Right lobe of liver (tissue), 4 donors: ENCODE measurements around the gene RRM1.

ENCODE experiments used
- CTCF ChIP-seq, 4 donors: fragments of 200-600 bp in 3 of 4; fragments of 450-650 bp in 1 of 4; IDR thresholded peaks; one replicate each; pipeline versions ENCODE4 v1.5.1 to v1.8.0; 2016 to 2022; ENCODE audit warnings: antibody characterized with exemption in 4 of 4, mild to moderate bottlenecking in 2 of 4
- POLR2A ChIP-seq: fragments of 450-650 bp; IDR thresholded peaks from one replicate; pipeline ENCODE4 v1.6.1; 2017; ENCODE audit warnings: antibody characterized with exemption, mild to moderate bottlenecking
- donor health status: DM: no; HTN: no; CAD: no.
- donor health status: DM: no; HTN: no; CAD: no.
- donor health status: DM: no; HTN: yes; CAD: no.

GRCh38 chr11:4161305-4161704 lies 66.7 kb downstream of the RRM1 start:
- TF ChIP-seq POLR2A: no peak
- TF ChIP-seq CTCF (IDR thresholded peaks at IDR 0.05): no peak
